ENCODE results near the gene PRRX2. TPM values are rescaled to one million over a fixed set of nuclear protein-coding genes. Genes with fewer than 3 reads are reported as not detected.
A peak's percentile ranks its signal among the peaks of the same experiment; 100 is the strongest.

The PRRX2 gene
- total and polyA plus RNA-seq, 2 of the 4 experiments (the other 2 are of a cell fraction): 12.7 to 35.5 TPM

GRCh38 chr9:129696944-129697655 is 31.7 kb downstream of the PRRX2 start:
- Histone ChIP-seq H3K4me2 (ENCODE audit: low read depth, low read length) (peak overlapping the region; percentile 92), H3K4ac (ENCODE audit: low read depth, low read length) (peak overlapping the region; percentile 99), H2BK20ac (ENCODE audit: low read depth, low read length) (peak overlapping the region; percentile 83), H2BK120ac (ENCODE audit: low read depth, low read length) (peak overlapping the region; percentile 99), H3K4me1 (ENCODE audit: control insufficient read depth, insufficient read depth, low read length) (peaks cover 37% of the 10 kb centered on the region), H4K8ac (ENCODE audit: low read depth in 2 of 2, low read length in 2 of 2) (peak overlapping the region; percentile 82 to 99), H2BK15ac (ENCODE audit: low read depth, low read length) (peak overlapping the region; percentile 74; the same call in 2 of the 3 replicates), H3K14ac (replicated peaks; ENCODE audit: low read depth, low read length) (peak overlapping the region; percentile 74), H3K9me1 (ENCODE audit: insufficient read depth, low read length) (peaks cover 27% of the 10 kb centered on the region), H3K79me1 (ENCODE audit: low read depth in 1 of 2, low read length in 2 of 2) (peaks cover 31 to 87% of the 10 kb centered on the region in 2 experiments; a peak in 3 of 4 replicates), H3K27ac (ENCODE audit: insufficient read depth, low read length) (peak overlapping the region; percentile 96), H3K27me3 (ENCODE audit: control insufficient read depth, insufficient read depth, low read length) (no peaks in the 10 kb centered on the region), H3K36me3 (ENCODE audit: control insufficient read depth, insufficient read depth, low read length) (peaks cover 16% of the 10 kb centered on the region), H2BK5ac (ENCODE audit: low read depth, low read length, poor library complexity, severe bottlenecking) (peak overlapping the region; percentile 96), H4K20me1 (ENCODE audit: insufficient read depth, low read length) (0 out of 2 replicates have a peak, but pooled peaks cover 3% of the 10 kb centered on the region), H3K56ac (ENCODE audit: extremely low read depth, insufficient read depth, low read length) (peak overlapping the region; percentile 92), H2AK9ac (replicated peaks; ENCODE audit: low read depth, low read length, poor library complexity) (peak overlapping the region; percentile 98), H4K91ac (ENCODE audit: insufficient read depth, low read depth, low read length) (peak overlapping the region; percentile 100), H3K4me3 (ENCODE audit: insufficient read depth, low read depth, low read length) (peak overlapping the region; percentile 42), H3K23ac (ENCODE audit: low read depth, low read length) (peak overlapping the region; percentile 79), H3K18ac (ENCODE audit: low read depth, low read length) (peak overlapping the region; percentile 99), H4K5ac (ENCODE audit: low read depth, low read length) (peak overlapping the region; percentile 94), H3K9me3 (ENCODE audit: control insufficient read depth, insufficient read depth, low read length) (no peaks in the 10 kb centered on the region), H3K9ac (ENCODE audit: low read depth, low read length) (peak overlapping the region; percentile 75), H2AK5ac (ENCODE audit: low read depth, low read length) (peak overlapping the region; percentile 99), H2AFZ (replicated peaks; ENCODE audit: low read length, poor library complexity) (peak overlapping the region; percentile 94)
- DNase-seq: peak; percentile 61
- dilution Hi-C loops (cut with HindIII; ENCODE audit: low sequenced_read_pairs, unreplicated experiment): no loop called here
- ATAC-seq (ENCODE audit: low read depth): peak; percentile 77
- intact Hi-C loops (cut with micrococcal nuclease): no loop called here
- CTCF ChIA-PET: interaction anchor here (0.6 to 1.7 kb wide), 2 partner anchors 16 to 531 kb away, joined by 3 to 6 read pairs; no protein-coding TSS in a partner anchor
- no TSS peak for BruUV-seq (replicated peaks)
- in situ Hi-C loops (cut with MboI; ENCODE audit: low sequenced_read_pairs): no loop called here
- WGBS, 2 experiments (ENCODE audit: extremely low coverage in 2 of 2, insufficient read length in 1 of 2): 10% methylated on average over 16 of the region's 71 CpGs; no CpG with 5 or more reads in 1 of the 2 experiments
- TF ChIP-seq CEBPB (IDR thresholded peaks at IDR 0.05; ENCODE audit: low read depth, low read length) (no peak), BHLHE40 (IDR thresholded peaks at IDR 0.05; ENCODE audit: low read depth, low read length) (no peak), FOS (IDR thresholded peaks at IDR 0.05; ENCODE audit: low read depth, low read length) (no peak), POLR2A (IDR thresholded peaks at IDR 0.05; ENCODE audit: low read depth, low read length) (peak; percentile 66), MAZ (IDR thresholded peaks at IDR 0.05; ENCODE audit: borderline replicate concordance, low read depth, low read length) (peak; percentile 82; the same call in 1 of the 2 replicates), SMC3 (IDR thresholded peaks at IDR 0.05; ENCODE audit: low read depth, low read length) (no peak), MXI1 (IDR thresholded peaks at IDR 0.05; ENCODE audit: borderline replicate concordance, low read depth, low read length) (peak; percentile 87), ELK1 (IDR thresholded peaks at IDR 0.05; ENCODE audit: borderline replicate concordance, low read depth, low read length) (no peak), NFE2L2 (IDR thresholded peaks at IDR 0.05; ENCODE audit: low read depth, low read length) (no peak)
- POLR2A ChIA-PET (ENCODE audit: unreplicated experiment): interaction anchor here (0.6 to 1.0 kb wide), 2 partner anchors 15 to 25 kb away, joined by 4 to 9 read pairs; no protein-coding TSS in a partner anchor

Data from IMR-90 (cell line).